Measurements from ENCODE around the gene FGD5. TPM values are rescaled to one million over a fixed set of nuclear protein-coding genes. Genes with fewer than 3 reads are reported as not detected.
A peak's percentile ranks its signal among the peaks of the same experiment; 100 is the strongest.

FGD5 gene
- total and polyA plus RNA-seq, 9 of the 15 experiments (the other 6 are each of a cell fraction or from before 2014, with no cell fraction given): 0.18 TPM; not detected in 8

DNA sequence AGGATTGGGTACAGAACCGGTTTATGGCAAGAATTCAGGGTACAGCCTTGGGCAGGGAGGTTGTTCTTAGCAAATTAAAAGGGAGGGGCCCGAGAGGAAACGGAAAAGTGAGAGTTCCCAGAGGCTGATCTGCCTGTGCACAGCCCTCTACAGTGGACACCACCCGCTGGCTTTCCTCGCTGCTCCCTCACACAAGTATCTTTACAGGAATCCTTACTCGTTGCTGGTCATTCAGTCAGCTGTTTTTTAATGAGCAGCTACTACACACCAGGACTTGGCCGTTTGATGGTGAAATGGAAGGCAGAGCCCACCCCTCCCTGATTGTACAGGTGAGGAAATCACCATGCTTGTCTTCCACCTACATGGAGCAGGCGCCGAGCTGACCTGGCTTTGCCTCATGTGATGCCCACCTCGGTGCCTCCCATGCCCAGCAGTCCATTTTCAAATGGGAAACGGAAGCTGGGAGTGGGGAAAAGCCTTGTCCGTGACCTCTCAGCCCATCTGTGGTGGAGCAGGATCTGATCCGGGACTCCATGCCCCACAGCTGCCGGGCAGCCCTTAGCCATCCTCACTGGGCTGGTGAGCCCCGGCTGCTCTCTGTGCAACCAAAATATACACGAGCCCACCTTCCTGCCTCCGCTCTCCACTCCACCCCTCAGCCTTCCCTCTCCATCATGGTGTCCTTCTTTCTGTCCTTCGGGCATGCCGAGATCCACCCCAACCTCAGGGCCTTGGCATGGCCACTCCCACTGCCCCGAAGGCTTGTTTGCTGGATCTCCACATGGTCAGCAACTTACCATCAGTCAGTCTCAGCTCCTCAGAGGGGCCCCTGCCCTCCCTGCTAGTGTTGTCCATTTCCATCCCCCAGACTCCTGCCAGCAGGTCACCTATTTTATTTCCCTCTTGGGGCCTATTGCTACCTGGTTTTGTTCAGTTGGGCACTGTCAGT, 33.3 kb upstream of the FGD5 start:
- H3K27ac ChIP-seq (ENCODE audit: extremely low read depth, low read depth, low read length): no peak overlapping the region
- ATAC-seq: no peak
- CTCF ChIA-PET (ENCODE audit: low intra/inter-chr PET ratio): no interaction called here
- H3K9me3 ChIP-seq (replicated peaks; ENCODE audit: control insufficient read depth, insufficient read depth, low read depth, low read length): no peaks in the 10 kb centered on the region
- no TSS peak for BruUV-seq (replicated peaks)
- intact Hi-C loops (cut with micrococcal nuclease): no loop called here
- no peak overlapping the region for H2AFZ ChIP-seq (ENCODE audit: low read depth, low read length)
- DNase-seq (ENCODE audit: extremely low read depth in 1 of 4, low spot score in 3 of 4): no peak
- no peak for FAIRE-seq
- no peak overlapping the region for H3K4me2 ChIP-seq (ENCODE audit: insufficient read depth, low read length)
- no peaks in the 10 kb centered on the region; a peak in 1 of 5 replicates for H3K4me1 ChIP-seq (replicated peaks in 1 of 2; ENCODE audit: control insufficient read depth in 2 of 2, insufficient read depth in 2 of 2, low read length in 2 of 2)
- H4K20me1 ChIP-seq (replicated peaks; ENCODE audit: control insufficient read depth, insufficient read depth, low read length): 0 out of 2 replicates have a peak, but pooled peaks cover 2% of the 10 kb centered on the region
- H3K36me3 ChIP-seq (ENCODE audit: control insufficient read depth, insufficient read depth, low read length): no peaks in the 10 kb centered on the region
- in situ Hi-C loops (cut with MboI): no loop called here
- H3K27me3 ChIP-seq (ENCODE audit: control insufficient read depth in 2 of 2, insufficient read depth in 2 of 2, low read length in 2 of 2): peaks cover 15 to 54% of the 10 kb centered on the region in 2 experiments
- WGBS (ENCODE audit: insufficient coverage, low coverage, missing lambda C conversion rate): 1% methylated on average over 20 of the region's 20 CpGs
- POLR2A ChIA-PET: no interaction called here
- H3K9ac ChIP-seq (ENCODE audit: insufficient read depth in 1 of 2, low read depth in 2 of 2, low read length in 2 of 2): no peak overlapping the region; a peak in 1 of 4 replicates
- TF ChIP-seq ADNP (tag; IDR thresholded peaks at IDR 0.05): no peak
- TF ChIP-seq ZNF121 (CRISPR knock-in tag; conservative IDR thresholded peaks at IDR 0.05): no peak
- TF ChIP-seq STAT5B (CRISPR knock-in tag; IDR thresholded peaks at IDR 0.05): no peak
- H3K9me1 ChIP-seq (ENCODE audit: control insufficient read depth, insufficient read depth, low read length): no peaks in the 10 kb centered on the region
- H3K79me2 ChIP-seq (ENCODE audit: control insufficient read depth, insufficient read depth, low read length): no peaks in the 10 kb centered on the region
- H3K4me3 ChIP-seq: no peak overlapping the region

DNA sequence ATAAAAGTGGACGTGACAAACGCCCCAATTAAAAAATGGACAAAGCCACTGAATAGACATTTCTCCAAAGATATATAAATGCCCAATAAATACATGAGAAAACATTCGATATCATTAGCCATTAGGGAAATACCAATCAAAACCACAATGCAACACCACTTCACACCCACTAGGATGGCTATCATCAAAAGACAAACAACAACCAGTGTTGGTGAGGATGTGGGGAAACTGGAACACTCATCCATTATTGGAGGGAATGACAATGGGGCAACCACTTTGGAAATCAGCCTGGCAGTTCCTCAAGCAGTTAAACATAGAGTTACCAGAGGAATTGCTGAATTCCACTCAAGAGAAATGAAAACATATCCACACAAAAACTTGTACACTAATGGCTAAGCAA, 32.4 kb upstream of the FGD5 start:
- intact Hi-C loops (cut with micrococcal nuclease) (no loop called here), in situ Hi-C loops (cut with MboI) (no loop called here)
- no peak overlapping the region for H2AFZ ChIP-seq (ENCODE audit: low read depth, low read length)
- ChIA-PET POLR2A (no interaction called here), CTCF (ENCODE audit: low intra/inter-chr PET ratio) (no interaction called here)
- H3K4me3 ChIP-seq: no peak overlapping the region
- peaks cover 6% of the 10 kb centered on the region; the same call in 1 of the 2 replicates for H4K20me1 ChIP-seq (replicated peaks; ENCODE audit: control insufficient read depth, insufficient read depth, low read length)
- H3K79me2 ChIP-seq (ENCODE audit: control insufficient read depth, insufficient read depth, low read length): no peaks in the 10 kb centered on the region
- peaks cover 18 to 57% of the 10 kb centered on the region in 2 experiments for H3K27me3 ChIP-seq (ENCODE audit: control insufficient read depth in 2 of 2, insufficient read depth in 2 of 2, low read length in 2 of 2)
- WGBS (ENCODE audit: insufficient coverage, low coverage, missing lambda C conversion rate): 0% methylated on average over 3 of the region's 3 CpGs
- no peak overlapping the region for H3K4me2 ChIP-seq (ENCODE audit: insufficient read depth, low read length)
- ATAC-seq (no peak), DNase-seq (ENCODE audit: extremely low read depth in 1 of 4, low spot score in 3 of 4) (no peak), FAIRE-seq (no peak)
- TF ChIP-seq FOS (IDR thresholded peaks at IDR 0.05; ENCODE audit: extremely low read depth, insufficient read length) (no peak), HNRNPLL (IDR thresholded peaks at IDR 0.05; ENCODE audit: low read depth, low read length, poor library complexity, severe bottlenecking) (no peak), RBM25 (IDR thresholded peaks at IDR 0.05; ENCODE audit: low read depth, low read length, severe bottlenecking) (peak; percentile 9), ZNF184 (CRISPR knock-in tag; IDR thresholded peaks at IDR 0.05) (peak; percentile 90), GABPA (tag; conservative IDR thresholded peaks at IDR 0.05; ENCODE audit: low read depth) (no peak)
- no peak overlapping the region for H3K9ac ChIP-seq (ENCODE audit: insufficient read depth in 1 of 2, low read depth in 2 of 2, low read length in 2 of 2)
- H3K27ac ChIP-seq (ENCODE audit: extremely low read depth, low read depth, low read length): no peak overlapping the region
- BruUV-seq (replicated peaks): no TSS peak
- H3K9me1 ChIP-seq (ENCODE audit: control insufficient read depth, insufficient read depth, low read length): no peaks in the 10 kb centered on the region
- no peaks in the 10 kb centered on the region for H3K9me3 ChIP-seq (replicated peaks; ENCODE audit: control insufficient read depth, insufficient read depth, low read depth, low read length)
- no peaks in the 10 kb centered on the region for H3K36me3 ChIP-seq (ENCODE audit: control insufficient read depth, insufficient read depth, low read length)
- no peaks in the 10 kb centered on the region; a peak in 2 of 5 replicates for H3K4me1 ChIP-seq (replicated peaks in 1 of 2; ENCODE audit: control insufficient read depth in 2 of 2, insufficient read depth in 2 of 2, low read length in 2 of 2)

Measured in K562 (cell line).